OCI-LY7 (cell line): Measurements from ENCODE around the gene MYLK4. TPM values are rescaled to one million over a fixed set of nuclear protein-coding genes. Genes with fewer than 3 reads are reported as not detected.

Experiments
- BruUV-seq: library from RNA; stranded (reverse); fragments of 400-500 nt; replicated peaks from 2 replicates; lab custom pipeline; 2021; lab: Mats Ljungman, UMichigan
- CTCF ChIA-PET: fragments of 300-600 bp; sonication (Branson Sonifier 250); formaldehyde crosslinking; loops from one replicate; lab custom pipeline; 2022; ENCODE audit warnings: antibody characterized with exemption; ENCODE audit not compliant: unreplicated experiment; lab: Charles Lee
- POLR2A ChIA-PET: fragments of 300-600 bp; sonication (Branson Sonifier 250); formaldehyde crosslinking; loops from one replicate; lab custom pipeline; 2022; ENCODE audit warnings: antibody characterized with exemption; lab: Charles Lee
- DNase-seq: peaks from one replicate; pipeline ENCODE4 v3.0.0-alpha.2; 2015; ENCODE audit warnings: low spot score
- H2AFZ ChIP-seq: fragments of 200-600 bp; sonication (generic), shearing (Covaris generic); 2 replicates; pipeline ENCODE4 v1.6.1; 2014; ENCODE audit warnings: mild to moderate bottlenecking, antibody characterized with exemption, low read length, moderate library complexity
- H3K27ac ChIP-seq: fragments of 200-600 bp; sonication (generic); 2 replicates; pipeline ENCODE4 v1.5.1; 2014; ENCODE audit warnings: mixed run types, low read depth, mild to moderate bottlenecking, moderate library complexity, low read length, inconsistent platforms; ENCODE audit not compliant: poor library complexity, severe bottlenecking
- H3K36me3 ChIP-seq: fragments of 200-600 bp; sonication (generic); 2 replicates; pipeline ENCODE4 v1.6.1; 2014; ENCODE audit warnings: mild to moderate bottlenecking, antibody characterized with exemption, low read length, moderate library complexity, mixed read lengths; ENCODE audit not compliant: insufficient read depth
- H3K4me1 ChIP-seq: fragments of 200-600 bp; sonication (generic); 2 replicates; pipeline ENCODE4 v1.5.1; 2014; ENCODE audit warnings: mild to moderate bottlenecking, low read length; ENCODE audit not compliant: insufficient read depth, poor library complexity, severe bottlenecking
- H3K4me2 ChIP-seq: fragments of 200-600 bp; sonication (generic); 2 replicates; pipeline ENCODE4 v1.6.1; 2014; ENCODE audit warnings: mild to moderate bottlenecking, low read length
- H3K4me3 ChIP-seq: fragments of 200-600 bp; sonication (generic); 2 replicates; pipeline ENCODE4 v1.5.1; 2014; ENCODE audit warnings: mild to moderate bottlenecking, low read depth, low read length; ENCODE audit not compliant: poor library complexity, severe bottlenecking
- H3K79me2 ChIP-seq: fragments of 200-600 bp; sonication (generic); 2 replicates; pipeline ENCODE4 v1.6.1; 2016; ENCODE audit warnings: low read depth, mild to moderate bottlenecking, low read length, moderate library complexity, mixed read lengths; ENCODE audit not compliant: insufficient read depth
- H3K9me2 ChIP-seq: fragments of 200-600 bp; sonication (generic); 2 replicates; pipeline ENCODE4 v1.6.1; 2016; ENCODE audit warnings: mild to moderate bottlenecking, low read length, mixed read lengths; ENCODE audit not compliant: insufficient read depth
- H3K9me3 ChIP-seq: fragments of 200-600 bp; sonication (generic); 2 replicates; pipeline ENCODE4 v1.6.1; 2014; ENCODE audit warnings: mild to moderate bottlenecking, mixed run types, low read length, mixed read lengths
- H4K20me1 ChIP-seq: fragments of 200-600 bp; sonication (generic); 2 replicates; pipeline ENCODE4 v1.6.1; 2014; ENCODE audit warnings: mild to moderate bottlenecking, antibody characterized with exemption, low read length, moderate library complexity, mixed read lengths; ENCODE audit not compliant: insufficient read depth
- EZH2phosphoT487 ChIP-seq: fragments of 200-600 bp; sonication (generic); IDR thresholded peaks from 2 replicates; pipeline ENCODE4 v1.6.1; 2018; ENCODE audit warnings: low read depth, borderline replicate concordance, mild to moderate bottlenecking, mixed run types, antibody characterized with exemption, low read length, moderate library complexity, mixed read lengths
- intact Hi-C: fragments of 100-400 bp; cut with micrococcal nuclease; formaldehyde crosslinking; loops from one replicate; pipeline ENCODE4 v1.10.0; 2022; ENCODE audit not compliant: unreplicated experiment
- total RNA-seq, 2 experiments: library from RNA; depleted of rRNA in 1 of 2; stranded (reverse); fragments of >200 nt in 1 of 2; shearing (Covaris generic) in 1 of 2; gene quantifications; 2 replicates each; pipeline ENCODE4 v1.2.3, GENCODE V29; 2014 to 2022
- TF ChIP-seq, protein P1 (sequence below): fragments of 200-600 bp; sonication (generic); conservative IDR thresholded peaks from 2 replicates; pipeline ENCODE4 v1.5.1; 2014; ENCODE audit warnings: mild to moderate bottlenecking, antibody characterized with exemption, low read length, moderate library complexity, mixed read lengths

MYLK4 gene
- total RNA-seq, 2 experiments from 2014 or later: 0.16 to 0.36 TPM

- no peak overlapping the region for H3K4me3 ChIP-seq
Measured at GRCh38 chr6:2786269-2786668, 35.5 kb upstream of the MYLK4 start.

GRCh38 chr6:2784930-2785329 is 34.2 kb upstream of the MYLK4 start:
- no peak overlapping the region for H3K4me2 ChIP-seq
- no TSS peak for BruUV-seq
- ChIA-PET CTCF (no interaction called here), POLR2A (interaction anchor here (1.8 kb wide), 1 partner anchor 16 kb away, joined by 6 read pairs; no protein-coding TSS in a partner anchor)
- H3K4me3 ChIP-seq: no peak overlapping the region
- H3K27ac ChIP-seq: no peak overlapping the region
- TF ChIP-seq, protein P1, sequence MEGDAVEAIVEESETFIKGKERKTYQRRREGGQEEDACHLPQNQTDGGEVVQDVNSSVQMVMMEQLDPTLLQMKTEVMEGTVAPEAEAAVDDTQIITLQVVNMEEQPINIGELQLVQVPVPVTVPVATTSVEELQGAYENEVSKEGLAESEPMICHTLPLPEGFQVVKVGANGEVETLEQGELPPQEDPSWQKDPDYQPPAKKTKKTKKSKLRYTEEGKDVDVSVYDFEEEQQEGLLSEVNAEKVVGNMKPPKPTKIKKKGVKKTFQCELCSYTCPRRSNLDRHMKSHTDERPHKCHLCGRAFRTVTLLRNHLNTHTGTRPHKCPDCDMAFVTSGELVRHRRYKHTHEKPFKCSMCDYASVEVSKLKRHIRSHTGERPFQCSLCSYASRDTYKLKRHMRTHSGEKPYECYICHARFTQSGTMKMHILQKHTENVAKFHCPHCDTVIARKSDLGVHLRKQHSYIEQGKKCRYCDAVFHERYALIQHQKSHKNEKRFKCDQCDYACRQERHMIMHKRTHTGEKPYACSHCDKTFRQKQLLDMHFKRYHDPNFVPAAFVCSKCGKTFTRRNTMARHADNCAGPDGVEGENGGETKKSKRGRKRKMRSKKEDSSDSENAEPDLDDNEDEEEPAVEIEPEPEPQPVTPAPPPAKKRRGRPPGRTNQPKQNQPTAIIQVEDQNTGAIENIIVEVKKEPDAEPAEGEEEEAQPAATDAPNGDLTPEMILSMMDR: no peak
- TF ChIP-seq EZH2phosphoT487: no peak
- peaks cover 86% of the 10 kb centered on the region for H3K36me3 ChIP-seq
- intact Hi-C loops: no loop called here
- no peaks in the 10 kb centered on the region; the same call in 1 of the 2 replicates for H3K79me2 ChIP-seq
- DNase-seq: no peak
- H2AFZ ChIP-seq: no peak overlapping the region
- H3K9me2 ChIP-seq: no peaks in the 10 kb centered on the region
- no peaks in the 10 kb centered on the region for H3K4me1 ChIP-seq
- H3K9me3 ChIP-seq: no peaks in the 10 kb centered on the region
- H4K20me1 ChIP-seq: peaks cover 6% of the 10 kb centered on the region; the same call in 1 of the 2 replicates

More at GRCh38 chr6:2786269-2786668, 35.5 kb upstream of the MYLK4 start:
- TF ChIP-seq EZH2phosphoT487: no peak
- TF ChIP-seq, protein P1: no peak
- intact Hi-C loops: no loop called here
- Histone ChIP-seq H2AFZ (no peak overlapping the region), H3K4me2 (no peak overlapping the region), H4K20me1 (no peaks in the 10 kb centered on the region; the same call in 1 of the 2 replicates), H3K9me2 (no peaks in the 10 kb centered on the region), H3K9me3 (no peaks in the 10 kb centered on the region), H3K79me2 (no peaks in the 10 kb centered on the region), H3K36me3 (peaks cover 72% of the 10 kb centered on the region), H3K4me1 (no peaks in the 10 kb centered on the region), H3K27ac (no peak overlapping the region)
- ChIA-PET CTCF (no interaction called here), POLR2A (no interaction called here)
- no peak for DNase-seq
- no TSS peak for BruUV-seq

DNA sequence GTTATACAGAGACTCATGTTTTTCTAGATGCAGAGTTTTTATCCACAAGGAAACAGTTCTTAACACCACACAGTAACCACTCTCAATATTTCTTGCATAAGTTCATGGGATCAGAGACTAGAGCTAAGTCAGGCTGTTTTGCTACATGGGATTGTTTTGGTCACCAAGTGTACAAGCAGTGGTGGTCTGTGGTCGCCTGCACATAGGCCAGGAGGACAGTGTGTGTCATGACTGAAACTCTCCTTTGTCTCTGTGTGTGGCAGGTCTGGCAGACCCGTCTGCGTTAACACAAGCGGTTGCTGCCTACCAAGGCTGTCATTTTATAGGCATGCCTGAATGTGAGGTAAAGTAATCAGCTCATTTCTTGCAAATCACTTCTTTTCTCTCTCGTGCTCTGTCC is 33.3 kb upstream of the MYLK4 start:
- no peaks in the 10 kb centered on the region; the same call in 1 of the 2 replicates for H3K79me2 ChIP-seq
- H3K4me3 ChIP-seq: no peak overlapping the region
- H4K20me1 ChIP-seq: peaks cover 7% of the 10 kb centered on the region; the same call in 1 of the 2 replicates
- no peak for DNase-seq
- TF ChIP-seq, protein P1: no peak
- TF ChIP-seq EZH2phosphoT487: no peak
- no TSS peak for BruUV-seq
- H3K27ac ChIP-seq: no peak overlapping the region
- ChIA-PET CTCF (no interaction called here), POLR2A (interaction anchor here (1.0 to 1.8 kb wide), 2 partner anchors 15 to 18 kb away, joined by 3 to 6 read pairs; no protein-coding TSS in a partner anchor)
- H3K36me3 ChIP-seq: peaks cover 91% of the 10 kb centered on the region
- H2AFZ ChIP-seq: no peak overlapping the region
- no peaks in the 10 kb centered on the region for H3K9me3 ChIP-seq
- H3K9me2 ChIP-seq: no peaks in the 10 kb centered on the region
- intact Hi-C loops: no loop called here
- no peak overlapping the region for H3K4me2 ChIP-seq
- H3K4me1 ChIP-seq: no peaks in the 10 kb centered on the region
